A673 (cell line): ENCODE results near the gene SKAP1. TPM values are rescaled to one million over a fixed set of nuclear protein-coding genes. Genes with fewer than 3 reads are reported as not detected.

Experiments used
- BruUV-seq: library from RNA; stranded (reverse); fragments of 400-500 nt; replicated peaks from 2 replicates; lab custom pipeline; 2021; lab: Mats Ljungman, UMichigan
- CTCF ChIA-PET: fragments of 300-600 bp; sonication (Branson Sonifier 250); formaldehyde crosslinking; loops from one replicate; lab custom pipeline; 2022; ENCODE audit warnings: antibody characterized with exemption; lab: Charles Lee
- POLR2A ChIA-PET: fragments of 300-600 bp; sonication (Branson Sonifier 250); formaldehyde crosslinking; loops from one replicate; lab custom pipeline; 2022; ENCODE audit warnings: antibody characterized with exemption; ENCODE audit not compliant: low non-redundant PET; lab: Charles Lee
- DNase-seq: peaks from one replicate; pipeline ENCODE4 v3.0.0-alpha.2; 2015; ENCODE audit warnings: low spot score
- H3K27ac ChIP-seq: fragments of 200-600 bp; sonication (generic); 2 replicates; pipeline ENCODE4 v1.5.1; 2016; ENCODE audit warnings: mixed run types, low read depth, mild to moderate bottlenecking, mixed read lengths, antibody characterized with exemption, low read length; ENCODE audit not compliant: poor library complexity, severe bottlenecking
- H3K27me3 ChIP-seq: fragments of 200-600 bp; sonication (generic); replicated peaks from 2 replicates; pipeline ENCODE4 v1.6.1; 2017; ENCODE audit warnings: mixed run types, low read depth, mild to moderate bottlenecking, mixed read lengths, antibody characterized with exemption, low read length; ENCODE audit not compliant: insufficient read depth, poor library complexity
- H3K36me3 ChIP-seq: fragments of 200-600 bp; sonication (generic); 2 replicates; pipeline ENCODE4 v1.6.1; 2016; ENCODE audit warnings: mixed run types, mild to moderate bottlenecking, mixed read lengths, antibody characterized with exemption, low read length; ENCODE audit not compliant: insufficient read depth, poor library complexity, severe bottlenecking
- H3K4me1 ChIP-seq: fragments of 200-600 bp; sonication (generic); 2 replicates; pipeline ENCODE4 v1.6.1; 2017; ENCODE audit warnings: mixed run types, mild to moderate bottlenecking, mixed read lengths, antibody characterized with exemption, low read length; ENCODE audit not compliant: insufficient read depth, poor library complexity, severe bottlenecking
- H3K4me3 ChIP-seq: fragments of 200-600 bp; sonication (generic); 2 replicates; pipeline ENCODE4 v1.5.1; 2016; ENCODE audit warnings: low read depth, mixed run types, mild to moderate bottlenecking, mixed read lengths, low read length; ENCODE audit not compliant: poor library complexity, severe bottlenecking
- H3K9me3 ChIP-seq: fragments of 200-600 bp; sonication (generic); 2 replicates; pipeline ENCODE4 v1.6.1; 2016; ENCODE audit warnings: mixed run types, low read depth, mild to moderate bottlenecking, mixed read lengths, antibody characterized with exemption, low read length; ENCODE audit not compliant: poor library complexity, severe bottlenecking
- EZH2 ChIP-seq: fragments of 200-600 bp; sonication (generic); IDR thresholded peaks from 2 replicates; pipeline ENCODE4 v1.6.1; 2017; ENCODE audit warnings: borderline replicate concordance, low read depth, mild to moderate bottlenecking, mixed read lengths, antibody characterized with exemption, low read length; ENCODE audit not compliant: poor library complexity, severe bottlenecking
- intact Hi-C: fragments of 100-400 bp; cut with micrococcal nuclease; formaldehyde crosslinking; loops from one replicate; pipeline ENCODE4 v1.10.0; 2022; ENCODE audit not compliant: unreplicated experiment
- total RNA-seq: library from RNA; stranded (reverse); gene quantifications from 2 replicates; pipeline ENCODE4 v1.2.3, GENCODE V29; 2021
- TF ChIP-seq, protein P1 (sequence below): fragments of 300-800, 200-600 bp; sonication (generic); conservative IDR thresholded peaks from 2 replicates; pipeline ENCODE4 v1.5.1; 2017; ENCODE audit warnings: low read depth, mild to moderate bottlenecking, antibody characterized with exemption, low read length, moderate library complexity, mixed read lengths

The SKAP1 gene
- total RNA-seq, 1 experiment from 2014 or later: not detected

DNA sequence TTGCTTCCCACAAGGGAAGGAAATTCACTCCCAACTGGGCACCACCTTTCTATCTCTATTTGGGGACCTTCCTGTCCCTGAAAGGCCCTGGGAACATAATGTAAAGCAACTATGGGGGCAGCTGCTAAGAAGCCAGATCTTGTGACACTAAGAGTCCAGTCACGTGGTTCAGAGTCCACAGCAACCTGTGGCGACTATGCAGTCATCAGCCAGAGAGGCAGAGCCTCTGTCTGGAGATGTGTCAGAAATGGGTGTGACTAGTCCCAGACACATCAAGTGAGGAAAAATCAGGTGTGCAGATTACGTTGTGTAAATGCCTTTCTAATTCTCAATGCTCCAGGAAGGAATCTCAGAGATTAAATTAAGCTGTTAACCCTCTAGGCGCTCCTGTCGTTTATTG, 26.6 kb upstream of the SKAP1 start:
- CTCF ChIA-PET: interaction anchor here (0.6 to 2.1 kb wide), 5 partner anchors 10 to 356 kb away, joined by 3 to 8 read pairs (median 5); no protein-coding TSS in a partner anchor
- Histone ChIP-seq H3K27ac (no peak overlapping the region), H3K9me3 (no peaks in the 10 kb centered on the region), H3K36me3 (no peaks in the 10 kb centered on the region), H3K4me1 (peaks cover 10% of the 10 kb centered on the region), H3K4me3 (no peak overlapping the region), H3K27me3 (no peaks in the 10 kb centered on the region)
- BruUV-seq: no TSS peak
- no peak for DNase-seq
- TF ChIP-seq, protein P1, sequence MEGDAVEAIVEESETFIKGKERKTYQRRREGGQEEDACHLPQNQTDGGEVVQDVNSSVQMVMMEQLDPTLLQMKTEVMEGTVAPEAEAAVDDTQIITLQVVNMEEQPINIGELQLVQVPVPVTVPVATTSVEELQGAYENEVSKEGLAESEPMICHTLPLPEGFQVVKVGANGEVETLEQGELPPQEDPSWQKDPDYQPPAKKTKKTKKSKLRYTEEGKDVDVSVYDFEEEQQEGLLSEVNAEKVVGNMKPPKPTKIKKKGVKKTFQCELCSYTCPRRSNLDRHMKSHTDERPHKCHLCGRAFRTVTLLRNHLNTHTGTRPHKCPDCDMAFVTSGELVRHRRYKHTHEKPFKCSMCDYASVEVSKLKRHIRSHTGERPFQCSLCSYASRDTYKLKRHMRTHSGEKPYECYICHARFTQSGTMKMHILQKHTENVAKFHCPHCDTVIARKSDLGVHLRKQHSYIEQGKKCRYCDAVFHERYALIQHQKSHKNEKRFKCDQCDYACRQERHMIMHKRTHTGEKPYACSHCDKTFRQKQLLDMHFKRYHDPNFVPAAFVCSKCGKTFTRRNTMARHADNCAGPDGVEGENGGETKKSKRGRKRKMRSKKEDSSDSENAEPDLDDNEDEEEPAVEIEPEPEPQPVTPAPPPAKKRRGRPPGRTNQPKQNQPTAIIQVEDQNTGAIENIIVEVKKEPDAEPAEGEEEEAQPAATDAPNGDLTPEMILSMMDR: no peak
- TF ChIP-seq EZH2: no peak
- intact Hi-C loops: loop anchor here (5.0 kb wide), 1 partner anchor 104 kb away; no protein-coding TSS in a partner anchor
- POLR2A ChIA-PET: no interaction called here

DNA sequence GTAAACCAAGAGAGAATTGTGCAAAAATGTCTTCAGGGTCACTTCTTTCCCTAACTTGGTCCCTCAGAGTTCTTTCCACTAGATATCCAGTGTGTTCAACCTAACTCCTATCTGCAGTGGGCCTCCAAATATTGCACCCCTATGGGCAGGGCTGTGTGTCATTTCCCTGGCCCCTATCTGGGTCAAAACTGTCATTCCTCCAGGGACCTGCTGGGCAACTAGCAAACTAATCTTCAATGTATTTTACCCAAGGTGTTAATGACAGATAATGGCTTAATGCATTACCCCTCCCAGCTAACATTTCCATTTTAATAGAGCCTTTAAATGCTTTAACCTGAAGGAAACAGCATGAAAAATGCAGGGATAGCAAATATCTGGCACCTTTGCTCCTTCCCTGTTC, 25.8 kb upstream of the SKAP1 start:
- Histone ChIP-seq H3K4me3 (no peak overlapping the region), H3K27me3 (no peaks in the 10 kb centered on the region), H3K4me1 (peaks cover 10% of the 10 kb centered on the region), H3K9me3 (no peaks in the 10 kb centered on the region), H3K27ac (no peak overlapping the region), H3K36me3 (no peaks in the 10 kb centered on the region)
- DNase-seq: no peak
- TF ChIP-seq EZH2: no peak
- TF ChIP-seq, protein P1: no peak
- CTCF ChIA-PET: no interaction called here
- BruUV-seq: no TSS peak
- POLR2A ChIA-PET: no interaction called here
- intact Hi-C loops: loop anchor here (5.0 kb wide), 1 partner anchor 103 kb away; no protein-coding TSS in a partner anchor

DNA sequence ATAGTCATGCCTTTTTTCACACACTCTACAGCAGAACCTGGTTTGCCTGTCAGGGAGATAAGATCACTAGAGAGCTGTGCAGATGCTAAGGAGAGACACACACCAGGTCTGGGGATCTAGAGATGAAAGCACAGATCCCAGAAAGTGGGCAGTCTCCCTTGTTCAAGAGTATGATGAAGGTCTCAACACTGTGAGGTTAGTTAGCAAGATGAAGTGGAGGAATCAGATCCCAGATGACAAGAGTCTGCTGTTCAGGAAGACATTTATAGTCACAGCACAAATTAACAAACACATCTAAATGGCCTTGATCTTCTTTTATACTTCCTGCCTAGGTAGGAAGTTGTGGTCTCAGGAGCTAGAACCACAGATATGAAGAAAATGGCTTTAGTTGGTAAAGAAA, 23.4 kb upstream of the SKAP1 start:
- H3K9me3 ChIP-seq: no peaks in the 10 kb centered on the region
- ChIA-PET CTCF (interaction anchor here (0.5 kb wide), 1 partner anchor 51 kb away, joined by 5 read pairs; no protein-coding TSS in a partner anchor), POLR2A (no interaction called here)
- no peak for TF ChIP-seq EZH2
- TF ChIP-seq, protein P1: no peak
- BruUV-seq: no TSS peak
- DNase-seq: no peak
- H3K4me1 ChIP-seq: peaks cover 10% of the 10 kb centered on the region
- no peak overlapping the region for H3K4me3 ChIP-seq
- no peaks in the 10 kb centered on the region for H3K27me3 ChIP-seq
- H3K36me3 ChIP-seq: no peaks in the 10 kb centered on the region
- intact Hi-C loops: no loop called here
- H3K27ac ChIP-seq: no peak overlapping the region
